ENCODE measurements around the gene PHRF1.

DNA sequence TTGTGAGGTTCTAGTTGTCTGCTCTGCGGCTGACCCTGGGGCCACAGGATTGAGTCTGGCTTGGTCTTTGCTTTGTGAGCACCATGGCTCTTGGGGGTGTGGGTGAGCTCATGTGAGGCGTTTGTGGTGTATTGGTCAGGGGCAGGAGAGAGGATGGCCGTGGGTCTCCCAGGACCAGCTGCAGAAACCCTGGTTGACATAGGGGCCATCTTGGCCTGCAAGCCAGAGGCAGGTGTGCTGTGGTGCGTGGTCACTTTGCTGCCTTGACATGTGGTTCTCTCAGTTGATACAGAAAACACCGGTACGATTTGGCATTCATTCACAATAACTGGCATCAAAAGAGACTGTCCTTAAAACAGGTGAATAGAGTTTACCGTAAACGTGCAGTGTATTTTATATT, 11.3 kb downstream of the PHRF1 start:
- no peak for TF ChIP-seq EGR1 (IDR thresholded peaks at IDR 0.05; ENCODE audit: low read depth in 2 of 2)
- TF ChIP-seq REST (IDR thresholded peaks at IDR 0.05): no peak
- TF ChIP-seq, protein P1, sequence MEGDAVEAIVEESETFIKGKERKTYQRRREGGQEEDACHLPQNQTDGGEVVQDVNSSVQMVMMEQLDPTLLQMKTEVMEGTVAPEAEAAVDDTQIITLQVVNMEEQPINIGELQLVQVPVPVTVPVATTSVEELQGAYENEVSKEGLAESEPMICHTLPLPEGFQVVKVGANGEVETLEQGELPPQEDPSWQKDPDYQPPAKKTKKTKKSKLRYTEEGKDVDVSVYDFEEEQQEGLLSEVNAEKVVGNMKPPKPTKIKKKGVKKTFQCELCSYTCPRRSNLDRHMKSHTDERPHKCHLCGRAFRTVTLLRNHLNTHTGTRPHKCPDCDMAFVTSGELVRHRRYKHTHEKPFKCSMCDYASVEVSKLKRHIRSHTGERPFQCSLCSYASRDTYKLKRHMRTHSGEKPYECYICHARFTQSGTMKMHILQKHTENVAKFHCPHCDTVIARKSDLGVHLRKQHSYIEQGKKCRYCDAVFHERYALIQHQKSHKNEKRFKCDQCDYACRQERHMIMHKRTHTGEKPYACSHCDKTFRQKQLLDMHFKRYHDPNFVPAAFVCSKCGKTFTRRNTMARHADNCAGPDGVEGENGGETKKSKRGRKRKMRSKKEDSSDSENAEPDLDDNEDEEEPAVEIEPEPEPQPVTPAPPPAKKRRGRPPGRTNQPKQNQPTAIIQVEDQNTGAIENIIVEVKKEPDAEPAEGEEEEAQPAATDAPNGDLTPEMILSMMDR (IDR thresholded peaks at IDR 0.05; ENCODE audit: low read depth, low read length, missing input control): no peak
- TF ChIP-seq TAF1 (conservative IDR thresholded peaks at IDR 0.05): no peak
- no peak for TF ChIP-seq SP1 (IDR thresholded peaks at IDR 0.05)
- no peak for TF ChIP-seq FOXA1 (IDR thresholded peaks at IDR 0.05)
- TF ChIP-seq MAX (IDR thresholded peaks at IDR 0.05): no peak
